WERI-Rb-1 (cell line): Measurements from ENCODE around the gene IL6R.
"Not testable (repeated sequence)": the region's sequence is repeated elsewhere in the genome, so short reads cannot be mapped to it uniquely, and the experiment has no call there.

Source experiments
- DNase-seq: peaks from one replicate; pipeline ENCODE4 v3.0.0-alpha.2; 2020
- H3K27ac ChIP-seq: fragments of 250-450 bp; sonication (Bioruptor Pico); 2 replicates; pipeline ENCODE4 v1.5.1; 2020; ENCODE audit warnings: mild to moderate bottlenecking, moderate library complexity
- H3K27me3 ChIP-seq: fragments of 250-450 bp; sonication (Bioruptor Pico); 2 replicates; pipeline ENCODE4 v1.5.1; 2021; ENCODE audit warnings: mild to moderate bottlenecking, low read depth, moderate library complexity; ENCODE audit not compliant: insufficient read depth, severe bottlenecking
- H3K36me3 ChIP-seq: fragments of 250-450 bp; sonication (Bioruptor Pico); 2 replicates; pipeline ENCODE4 v1.5.1; 2020; ENCODE audit warnings: mild to moderate bottlenecking, moderate library complexity
- H3K4me3 ChIP-seq: 2 replicates; pipeline ENCODE4 v1.5.1; 2011; ENCODE audit warnings: low read depth, mild to moderate bottlenecking, control low read depth, low read length
- H3K9me3 ChIP-seq: fragments of 250-450 bp; sonication (Bioruptor Pico); 2 replicates; pipeline ENCODE4 v1.5.1; 2021; ENCODE audit warnings: mild to moderate bottlenecking, moderate library complexity; ENCODE audit not compliant: severe bottlenecking
- TF ChIP-seq, protein P1 (sequence below): IDR thresholded peaks from 2 replicates; pipeline ENCODE4 v1.5.1; 2011; ENCODE audit warnings: low read depth, mild to moderate bottlenecking, control low read depth, inconsistent platforms, low read length

IL6R gene

GRCh38 chr1:154483941-154484803 lies 79.0 kb downstream of the IL6R start:
- H3K27ac ChIP-seq: no peak overlapping the region
- DNase-seq: no peak
- H3K27me3 ChIP-seq: peaks cover 74% of the 10 kb centered on the region
- H3K4me3 ChIP-seq: no peak overlapping the region
- TF ChIP-seq, protein P1, sequence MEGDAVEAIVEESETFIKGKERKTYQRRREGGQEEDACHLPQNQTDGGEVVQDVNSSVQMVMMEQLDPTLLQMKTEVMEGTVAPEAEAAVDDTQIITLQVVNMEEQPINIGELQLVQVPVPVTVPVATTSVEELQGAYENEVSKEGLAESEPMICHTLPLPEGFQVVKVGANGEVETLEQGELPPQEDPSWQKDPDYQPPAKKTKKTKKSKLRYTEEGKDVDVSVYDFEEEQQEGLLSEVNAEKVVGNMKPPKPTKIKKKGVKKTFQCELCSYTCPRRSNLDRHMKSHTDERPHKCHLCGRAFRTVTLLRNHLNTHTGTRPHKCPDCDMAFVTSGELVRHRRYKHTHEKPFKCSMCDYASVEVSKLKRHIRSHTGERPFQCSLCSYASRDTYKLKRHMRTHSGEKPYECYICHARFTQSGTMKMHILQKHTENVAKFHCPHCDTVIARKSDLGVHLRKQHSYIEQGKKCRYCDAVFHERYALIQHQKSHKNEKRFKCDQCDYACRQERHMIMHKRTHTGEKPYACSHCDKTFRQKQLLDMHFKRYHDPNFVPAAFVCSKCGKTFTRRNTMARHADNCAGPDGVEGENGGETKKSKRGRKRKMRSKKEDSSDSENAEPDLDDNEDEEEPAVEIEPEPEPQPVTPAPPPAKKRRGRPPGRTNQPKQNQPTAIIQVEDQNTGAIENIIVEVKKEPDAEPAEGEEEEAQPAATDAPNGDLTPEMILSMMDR: no peak
- peaks cover 5% of the 10 kb centered on the region for H3K9me3 ChIP-seq
- H3K36me3 ChIP-seq: no peaks in the 10 kb centered on the region

DNA sequence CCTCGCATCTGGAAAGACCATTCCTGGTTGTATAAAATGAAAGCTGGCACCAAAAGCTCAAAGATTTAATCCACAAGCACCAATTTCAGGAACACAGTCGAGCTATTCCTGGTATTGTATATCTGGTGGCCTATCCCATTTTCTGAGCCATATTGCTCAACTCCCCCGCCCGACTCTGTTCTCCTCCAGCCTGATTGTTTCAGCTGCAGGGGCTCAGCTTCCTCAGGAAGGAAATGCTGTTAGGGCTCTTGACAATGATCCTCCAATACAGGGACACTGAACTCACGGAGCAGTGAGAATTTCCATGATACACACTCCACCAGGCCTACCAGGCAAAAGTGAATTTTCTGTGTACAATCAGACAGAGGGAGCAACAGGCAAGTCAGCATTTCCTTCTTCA lies 80.0 kb downstream of the IL6R start:
- Histone ChIP-seq H3K4me3 (no peak overlapping the region), H3K9me3 (peaks cover 5% of the 10 kb centered on the region), H3K27me3 (peaks cover 78% of the 10 kb centered on the region), H3K27ac (no peak overlapping the region), H3K36me3 (no peaks in the 10 kb centered on the region)
- TF ChIP-seq, protein P1: no peak
- no peak for DNase-seq

- Histone ChIP-seq H3K27ac (no peak overlapping the region), H3K27me3 (peaks cover 87% of the 10 kb centered on the region), H3K9me3 (peaks cover 5% of the 10 kb centered on the region), H3K36me3 (no peaks in the 10 kb centered on the region), H3K4me3 (no peak overlapping the region)
- TF ChIP-seq, protein P1: no peak
- DNase-seq: no peak
These were observed 80.9 kb downstream of the IL6R start for GRCh38 chr1:154485910-154486496.

- H3K4me3 ChIP-seq, H3K9me3 ChIP-seq, H3K27ac ChIP-seq, DNase-seq, H3K36me3 ChIP-seq: not testable (repeated sequence)
- H3K27me3 ChIP-seq: peaks cover 94% of the 10 kb centered on the region
These were observed 81.6 kb downstream of the IL6R start for GRCh38 chr1:154486756-154487155.

DNA sequence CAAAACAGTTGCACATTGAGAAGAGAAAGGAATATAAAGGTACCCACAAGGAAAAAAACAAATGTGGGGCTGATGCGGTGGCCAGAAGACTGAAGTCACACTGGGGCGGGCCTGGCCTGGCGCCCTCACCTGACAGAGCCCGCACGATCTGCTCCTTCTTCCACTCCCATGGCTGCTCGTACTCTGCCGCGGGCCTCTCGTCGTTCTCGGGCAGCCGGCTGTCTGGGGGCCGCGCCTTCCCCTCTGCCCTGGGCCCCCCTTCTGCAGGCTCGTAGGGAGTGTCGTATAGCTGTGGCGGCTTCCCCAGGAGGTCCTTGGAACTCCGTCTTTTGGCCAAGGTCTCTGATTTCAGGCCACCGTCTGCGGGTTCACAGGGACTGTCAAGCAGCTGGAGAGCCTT lies 83.8 kb downstream of the IL6R start:
- Histone ChIP-seq H3K36me3 (no peaks in the 10 kb centered on the region), H3K27ac (no peak overlapping the region), H3K27me3 (peaks cover 99% of the 10 kb centered on the region), H3K9me3 (peaks cover 5% of the 10 kb centered on the region), H3K4me3 (no peak overlapping the region)
- no peak for DNase-seq
- TF ChIP-seq, protein P1: no peak

- peaks cover 99% of the 10 kb centered on the region for H3K27me3 ChIP-seq
These were observed 84.6 kb downstream of the IL6R start for GRCh38 chr1:154489695-154490274.

More at GRCh38 chr1:154489695-154490274, 84.6 kb downstream of the IL6R start:
- TF ChIP-seq, protein P1: no peak
- Histone ChIP-seq H3K27ac (no peak overlapping the region), H3K9me3 (peaks cover 5% of the 10 kb centered on the region), H3K4me3 (no peak overlapping the region), H3K36me3 (no peaks in the 10 kb centered on the region)
- no peak for DNase-seq
